ENCODE results near the gene CLCN1. TPM values are rescaled to one million over a fixed set of nuclear protein-coding genes. Genes with fewer than 3 reads are reported as not detected.

Gene CLCN1
- polyA plus RNA-seq, 1 donor, result 0.35 TPM

DNA sequence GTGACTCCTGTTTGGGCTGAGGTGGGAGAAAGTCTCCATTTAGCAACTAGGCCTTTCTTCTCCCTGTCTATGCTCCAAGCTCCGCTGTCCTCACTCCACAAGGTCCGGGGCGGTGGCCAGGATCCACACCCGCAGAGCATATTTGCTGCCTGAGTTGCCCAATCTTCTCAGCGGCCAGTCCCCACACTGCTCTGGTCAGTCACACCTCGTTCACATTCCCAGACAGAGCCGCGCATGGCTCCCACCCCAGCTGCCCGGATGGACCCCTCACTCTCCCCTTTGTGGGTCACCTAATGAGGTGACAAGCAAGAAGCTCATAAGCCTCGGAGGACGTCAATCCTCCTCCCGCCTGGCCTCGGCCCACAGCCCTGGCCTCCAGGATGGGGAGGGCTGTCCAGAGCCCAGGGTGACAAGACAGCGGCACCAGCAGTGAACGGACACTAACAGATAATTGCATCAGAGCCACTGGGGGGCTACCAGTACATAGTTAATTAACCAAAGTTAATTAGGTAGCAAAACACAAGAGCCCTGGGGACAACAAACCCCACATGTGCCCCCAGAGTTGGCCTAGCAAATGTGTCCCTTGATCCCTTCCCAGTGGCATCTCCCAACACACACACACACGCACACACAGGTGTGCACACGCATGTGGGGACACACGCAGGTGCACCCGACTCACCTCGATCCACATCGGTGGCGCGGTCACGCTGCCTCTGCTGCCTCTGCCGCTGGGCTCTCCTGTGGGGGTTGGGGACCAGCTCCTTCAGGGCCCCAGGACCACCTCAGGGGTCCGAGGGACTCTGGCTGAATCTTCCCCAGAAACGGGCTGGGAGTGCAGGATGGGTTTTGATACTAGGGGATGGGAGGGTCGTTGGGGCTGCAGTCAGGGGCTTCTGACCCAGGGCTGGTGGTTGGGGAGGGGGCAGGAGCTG, 81.0 kb downstream of the CLCN1 start:
- no peak for DNase-seq

DNA sequence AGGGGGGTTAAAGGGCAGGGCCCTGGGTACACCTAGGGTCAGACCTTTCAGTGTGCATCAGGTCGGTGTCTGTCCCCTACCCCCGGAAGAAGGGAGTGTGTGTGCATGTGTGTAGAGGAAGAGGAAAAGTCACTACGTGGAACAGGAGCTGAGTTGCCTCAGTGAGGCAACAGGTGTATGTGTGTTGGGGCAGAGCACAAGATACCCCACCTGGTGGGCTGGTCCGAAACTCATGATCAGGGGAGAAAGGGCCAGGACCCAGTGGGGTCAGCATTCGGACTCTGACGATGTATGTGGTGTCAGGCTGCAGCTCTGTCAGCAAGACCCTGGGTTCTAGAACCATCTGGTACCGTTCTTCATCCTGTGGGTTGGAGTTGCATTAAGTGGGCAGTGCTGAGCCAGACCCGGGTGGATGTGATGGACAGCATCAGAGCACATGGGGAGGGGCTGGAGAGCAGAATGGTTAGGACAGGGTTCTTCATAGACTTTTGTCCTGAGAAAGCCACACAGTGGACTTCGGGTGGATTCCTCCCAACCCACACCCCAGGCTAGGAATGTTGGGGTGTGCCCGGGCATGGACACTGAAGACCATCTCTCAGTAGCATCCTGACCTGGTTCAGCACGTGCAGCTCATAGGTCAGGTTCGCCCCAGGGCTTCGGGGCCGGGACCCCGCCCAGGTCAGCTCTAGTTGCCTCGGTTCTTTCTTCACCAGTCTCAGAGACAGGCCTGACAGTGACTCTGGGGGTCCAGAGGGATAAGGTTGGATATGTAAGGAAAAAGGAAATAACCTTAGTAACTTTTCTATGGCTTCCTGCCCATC, 82.0 kb downstream of the CLCN1 start:
- no peak for DNase-seq

DNA sequence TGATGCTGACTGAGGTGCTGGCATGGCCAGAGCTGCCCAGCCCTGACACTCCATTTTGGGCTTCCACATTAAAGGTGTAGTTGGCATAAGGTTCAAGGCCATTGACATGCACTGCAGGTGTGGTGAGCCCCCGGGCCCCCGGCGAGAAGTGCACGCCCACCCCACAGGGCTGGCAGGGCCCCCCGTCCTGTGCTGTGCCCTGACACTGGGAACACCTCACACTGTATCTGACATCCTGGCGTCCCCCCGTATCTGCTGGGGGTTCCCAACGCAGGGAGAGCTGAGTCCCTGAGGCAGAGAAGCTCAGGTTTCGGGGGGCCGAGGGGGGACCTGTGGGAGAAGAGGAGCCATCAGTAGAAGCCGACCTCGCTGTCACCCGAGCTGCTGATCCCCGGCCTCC, 82.7 kb downstream of the CLCN1 start:
- no peak for DNase-seq

DNA sequence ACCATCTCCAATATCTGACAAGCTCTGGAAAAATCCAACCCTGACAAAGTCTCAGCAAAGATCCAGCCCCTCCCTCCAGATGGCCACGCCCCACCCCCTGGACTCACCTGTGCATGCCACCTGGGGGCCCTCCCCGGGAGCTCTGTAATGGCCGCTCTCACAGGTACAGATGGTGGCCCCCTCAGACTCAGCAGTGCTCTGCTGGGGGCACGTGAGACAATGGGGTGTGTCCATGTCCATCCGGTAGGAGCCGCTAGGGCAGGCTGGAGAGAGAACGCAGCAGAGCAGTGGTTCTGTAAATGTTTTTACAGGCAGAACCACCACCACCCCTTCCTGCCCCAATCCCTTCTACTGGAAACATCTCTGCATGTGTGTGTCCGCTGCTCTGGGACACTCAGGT, 83.2 kb downstream of the CLCN1 start:
- DNase-seq, result no peak

DNA sequence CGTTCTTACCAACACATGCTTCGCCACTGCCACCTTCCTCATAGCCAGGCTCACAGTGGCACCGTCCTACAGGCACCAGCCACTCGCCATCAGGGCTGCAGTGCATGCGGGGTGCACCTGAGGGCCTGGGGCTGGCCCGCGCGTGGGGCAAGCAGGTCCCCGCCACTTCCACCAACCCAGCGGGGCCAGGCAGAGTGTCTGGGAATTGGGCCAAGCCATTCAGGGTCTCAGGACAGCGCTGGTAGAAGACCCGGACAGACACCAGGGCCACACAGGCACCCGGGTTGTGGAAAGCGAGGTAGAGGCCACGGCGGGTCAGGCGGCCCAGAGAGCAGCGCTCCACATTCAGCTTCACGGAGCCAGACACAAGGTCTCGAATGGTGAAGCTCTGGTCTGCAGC, 83.7 kb downstream of the CLCN1 start:
- DNase-seq, result no peak

DNA sequence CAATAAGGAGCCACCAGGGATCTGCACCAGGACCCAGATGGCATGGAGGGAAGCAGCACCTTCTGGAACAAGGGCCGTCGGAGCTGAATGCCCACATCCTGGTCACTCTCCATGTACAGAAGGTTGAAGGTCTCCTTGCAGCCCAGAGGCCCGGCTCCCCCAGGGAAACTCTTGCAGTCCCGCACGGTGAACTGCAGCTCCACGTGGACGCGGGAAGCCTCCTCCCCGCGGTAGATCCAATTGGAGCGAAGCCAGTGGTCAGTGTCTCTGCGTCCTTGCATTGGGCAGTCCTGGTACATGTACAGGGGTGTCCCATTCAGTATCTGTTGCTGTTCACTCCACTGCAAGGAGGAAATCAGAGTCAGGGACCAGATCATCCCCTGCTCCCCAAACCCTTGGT, 85.4 kb downstream of the CLCN1 start:
- DNase-seq, result no peak

Other genes with a start within 250 kb of the CLCN1 start
- gene PIP, start 184.0 kb upstream of the CLCN1 start, polyA plus RNA-seq (ENCODE audit: insufficient read length), result not detected
- gene TAS2R39, start 132.7 kb upstream of the CLCN1 start, polyA plus RNA-seq (ENCODE audit: insufficient read length), result not detected
- not detected for gene TAS2R40, start 94.1 kb upstream of the CLCN1 start, polyA plus RNA-seq (ENCODE audit: insufficient read length)
- 199 TPM for gene GSTK1, start 52.7 kb upstream of the CLCN1 start, polyA plus RNA-seq (ENCODE audit: insufficient read length)
- 55.7 TPM for gene TMEM139, start 31.2 kb upstream of the CLCN1 start, polyA plus RNA-seq (ENCODE audit: insufficient read length)
- gene CASP2, start 27.8 kb upstream of the CLCN1 start, polyA plus RNA-seq (ENCODE audit: insufficient read length), result 69.9 TPM
- gene FAM131B, start 46.6 kb downstream of the CLCN1 start, polyA plus RNA-seq (ENCODE audit: insufficient read length), result 2.1 TPM
- gene ZYX, start 65.2 kb downstream of the CLCN1 start, polyA plus RNA-seq (ENCODE audit: insufficient read length), result 63.9 TPM
- gene EPHA1, start 92.7 kb downstream of the CLCN1 start, polyA plus RNA-seq (ENCODE audit: insufficient read length), result 20.2 TPM
- not detected for gene TAS2R60, start 127.3 kb downstream of the CLCN1 start, polyA plus RNA-seq (ENCODE audit: insufficient read length)
- not detected for gene TAS2R41, start 161.8 kb downstream of the CLCN1 start, polyA plus RNA-seq (ENCODE audit: insufficient read length)